Smooth muscle cell (in vitro differentiated cells): ENCODE measurements around the gene RNF4. TPM values are rescaled to one million over a fixed set of nuclear protein-coding genes. Genes with fewer than 3 reads are reported as not detected.
A peak's percentile ranks its signal among the peaks of the same experiment; 100 is the strongest.

Experiments
- DNase-seq: peaks from one replicate; lab custom pipeline; 2025; ENCODE audit not compliant: unreplicated experiment; lab: John Stamatoyannopoulos, UW
- H2AFZ ChIP-seq: fragments of 200-600 bp; sonication (generic); 2 replicates; pipeline ENCODE4 v1.6.0; 2016; ENCODE audit warnings: antibody characterized with exemption, low read depth, mild to moderate bottlenecking
- H3F3A ChIP-seq: fragments of 200-600 bp; sonication (generic); 2 replicates; pipeline ENCODE4 v1.6.0; 2017; ENCODE audit warnings: antibody characterized with exemption, low read depth
- H3K27ac ChIP-seq: fragments of 200-600 bp; sonication (generic); 2 replicates; pipeline ENCODE4 v1.5.1; 2016; ENCODE audit warnings: low read depth, mild to moderate bottlenecking
- H3K27me3 ChIP-seq: fragments of 200-600 bp; sonication (generic); 2 replicates; pipeline ENCODE4 v1.6.1; 2016; ENCODE audit warnings: low read depth, mild to moderate bottlenecking
- H3K36me3 ChIP-seq: fragments of 200-600 bp; sonication (generic); 2 replicates; pipeline ENCODE4 v1.5.1; 2016; ENCODE audit warnings: low read depth
- H3K4me1 ChIP-seq: fragments of 200-600 bp; sonication (generic); 2 replicates; pipeline ENCODE4 v1.5.1; 2016; ENCODE audit warnings: low read depth
- H3K4me2 ChIP-seq: fragments of 200-600 bp; sonication (generic); 2 replicates; pipeline ENCODE4 v1.6.0; 2016; ENCODE audit warnings: mild to moderate bottlenecking
- H3K4me3 ChIP-seq: fragments of 200-600 bp; sonication (generic); 2 replicates; pipeline ENCODE4 v1.5.1; 2016; ENCODE audit warnings: mild to moderate bottlenecking
- H3K79me2 ChIP-seq: fragments of 200-600 bp; sonication (generic); 2 replicates; pipeline ENCODE4 v1.6.0; 2016; ENCODE audit warnings: low read depth, mild to moderate bottlenecking
- H3K9ac ChIP-seq: fragments of 200-600 bp; sonication (generic); 2 replicates; pipeline ENCODE4 v1.6.0; 2016; ENCODE audit warnings: low read depth
- H3K9me3 ChIP-seq: fragments of 200-600 bp; sonication (generic); replicated peaks from 2 replicates; pipeline ENCODE4 v1.5.1; 2016; ENCODE audit warnings: low read depth
- H4K20me1 ChIP-seq: fragments of 200-600 bp; sonication (generic); 2 replicates; pipeline ENCODE4 v1.6.0; 2016; ENCODE audit warnings: low read depth
- CTCF ChIP-seq: fragments of 200-600 bp; sonication (generic); IDR thresholded peaks from 2 replicates; pipeline ENCODE4 v1.5.1; 2017; ENCODE audit warnings: borderline replicate concordance, mild to moderate bottlenecking, antibody characterized with exemption; ENCODE audit not compliant: insufficient read depth, poor library complexity, severe bottlenecking
- whole genome bisulfite sequencing: methylation state at CpG from one replicate; pipeline ENCODE4 v1.1.7; 2016; ENCODE audit warnings: low lambda C conversion rate; 5-methylcytosine and 5-hydroxymethylcytosine counted together
- polyA plus RNA-seq: library from polyadenylated mRNA; unstranded; fragments of >200 nt; fragmentation: Nextera tagmentation; extraction: Ambion mirVana; gene quantifications from 2 replicates; pipeline ENCODE4 v1.2.1, GENCODE V29; 2016
- total RNA-seq: library from RNA; depleted of rRNA; stranded (reverse); fragments of >200 nt; gene quantifications from 2 replicates; pipeline ENCODE4 v1.2.3, GENCODE V29; 2014

RNF4 gene
- total and polyA plus RNA-seq, 2 experiments from 2014 or later, result 47.3 to 47.8 TPM

GRCh38 chr4:2459589-2460349 is 9.1 kb upstream of the RNF4 start:
- 93% methylated on average over 19 of the region's 19 CpGs for WGBS
- H4K20me1 ChIP-seq, result no peaks in the 10 kb centered on the region
- H3K9me3 ChIP-seq, result no peaks in the 10 kb centered on the region
- no peaks in the 10 kb centered on the region for H3F3A ChIP-seq
- H3K27me3 ChIP-seq, result no peaks in the 10 kb centered on the region
- no peaks in the 10 kb centered on the region for H3K79me2 ChIP-seq
- peaks cover 5% of the 10 kb centered on the region for H3K4me1 ChIP-seq
- no peak overlapping the region for H3K27ac ChIP-seq
- no peak overlapping the region for H2AFZ ChIP-seq
- no peak for TF ChIP-seq CTCF
- H3K4me3 ChIP-seq, result no peak overlapping the region
- DNase-seq, result no peak
- H3K36me3 ChIP-seq, result no peaks in the 10 kb centered on the region
- H3K9ac ChIP-seq, result no peak overlapping the region
- no peak overlapping the region for H3K4me2 ChIP-seq

DNA sequence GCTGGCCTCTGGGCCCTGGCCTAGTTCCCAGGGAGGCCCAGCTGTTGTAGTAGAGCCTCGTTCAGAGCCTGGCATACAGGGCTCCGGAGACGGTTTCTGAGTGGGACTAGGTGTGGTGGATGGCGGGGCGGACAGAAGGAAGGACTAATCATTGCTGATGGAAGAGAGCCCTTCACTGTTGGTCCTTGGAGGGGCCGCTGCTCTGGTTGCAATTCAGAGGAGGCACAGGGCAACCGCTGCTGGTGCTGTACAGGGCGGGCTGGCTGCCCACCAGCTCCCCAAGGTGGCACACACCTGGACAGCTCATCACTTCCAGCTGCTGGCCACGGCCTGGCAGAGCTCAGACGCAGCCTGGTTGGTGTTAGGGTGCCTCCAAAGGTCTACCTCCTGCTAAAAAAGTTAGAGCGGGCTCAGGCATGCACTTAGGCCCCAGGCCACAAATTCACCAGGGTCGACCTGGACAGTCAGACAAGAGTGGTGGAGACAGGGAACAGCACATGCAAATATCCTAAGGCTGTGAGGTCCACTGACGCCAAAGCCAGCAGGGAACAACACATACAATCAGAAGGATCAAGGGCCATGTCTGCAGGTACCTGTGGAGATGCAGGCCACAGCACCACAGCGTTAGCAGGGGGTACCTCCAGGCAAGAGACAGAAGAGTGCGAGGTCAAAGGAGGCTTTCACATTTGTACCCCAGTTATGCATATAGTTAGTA is 7.5 kb upstream of the RNF4 start:
- 87% methylated on average over 15 of the region's 15 CpGs for WGBS
- no peaks in the 10 kb centered on the region for H3K27me3 ChIP-seq
- H3K4me3 ChIP-seq, result no peak overlapping the region
- DNase-seq, result no peak
- peak overlapping the region; percentile 93 for H3K4me2 ChIP-seq
- no peaks in the 10 kb centered on the region for H3F3A ChIP-seq
- H3K79me2 ChIP-seq, result no peaks in the 10 kb centered on the region
- no peaks in the 10 kb centered on the region for H3K36me3 ChIP-seq
- no peak overlapping the region for H2AFZ ChIP-seq
- H3K4me1 ChIP-seq, result peaks cover 5% of the 10 kb centered on the region
- TF ChIP-seq CTCF, result no peak
- no peaks in the 10 kb centered on the region for H3K9me3 ChIP-seq
- no peak overlapping the region for H3K27ac ChIP-seq
- H4K20me1 ChIP-seq, result no peaks in the 10 kb centered on the region
- no peak overlapping the region for H3K9ac ChIP-seq

DNA sequence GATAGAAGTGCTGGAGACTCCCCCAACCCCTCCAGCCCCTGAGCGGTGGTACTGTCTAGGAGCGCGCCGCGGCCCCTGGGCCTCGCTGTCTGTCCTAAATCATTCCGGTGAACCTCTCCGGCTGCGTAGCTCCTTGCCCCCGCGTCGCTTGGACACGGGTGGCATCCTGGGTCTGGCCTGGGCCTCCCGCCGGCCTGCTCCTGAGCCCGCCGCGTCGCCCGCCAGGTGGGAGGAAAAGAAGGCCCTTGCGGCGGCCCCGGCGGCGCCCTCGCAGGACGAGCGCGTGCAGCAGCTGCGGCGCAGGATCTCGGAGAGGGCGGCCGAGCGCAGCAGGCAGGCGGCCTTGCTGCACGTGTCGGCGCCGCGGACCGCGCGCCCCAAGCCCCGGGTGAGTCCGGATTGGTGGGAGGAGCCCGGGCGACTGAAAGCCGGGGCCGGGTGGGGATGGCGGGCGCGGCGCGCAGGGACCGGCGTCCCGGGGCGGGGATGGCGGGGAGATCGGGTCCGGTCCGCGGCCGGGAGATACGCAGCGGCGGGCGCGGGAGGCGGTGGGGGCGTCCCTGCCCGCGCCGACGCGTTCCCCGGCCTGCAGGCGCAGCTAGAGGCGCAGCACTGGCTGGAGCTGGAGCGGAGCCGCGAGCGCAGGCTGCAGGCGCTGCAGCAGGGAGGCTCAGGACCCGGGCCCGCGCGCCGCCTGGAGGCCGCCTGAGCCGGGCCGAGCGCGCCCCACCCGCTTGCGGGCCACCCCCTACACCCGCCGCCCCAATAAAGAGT is 6.5 kb upstream of the RNF4 start:
- DNase-seq, result peak; percentile 66
- H3K9ac ChIP-seq, result no peak overlapping the region
- no peaks in the 10 kb centered on the region for H4K20me1 ChIP-seq
- peak; percentile 49 for TF ChIP-seq CTCF
- no peaks in the 10 kb centered on the region for H3K79me2 ChIP-seq
- peak overlapping the region; percentile 93 for H3K4me2 ChIP-seq
- WGBS, result 7% methylated on average over 45 of the region's 99 CpGs
- no peak overlapping the region for H3K27ac ChIP-seq
- H2AFZ ChIP-seq, result peak overlapping the region; percentile 75
- H3F3A ChIP-seq, result no peaks in the 10 kb centered on the region
- peaks cover 5% of the 10 kb centered on the region for H3K4me1 ChIP-seq
- no peaks in the 10 kb centered on the region for H3K36me3 ChIP-seq
- H3K9me3 ChIP-seq, result no peaks in the 10 kb centered on the region
- no peaks in the 10 kb centered on the region for H3K27me3 ChIP-seq
- H3K4me3 ChIP-seq, result peak overlapping the region; percentile 66
